HEK293 (cell line): Measurements from ENCODE around the gene ZNF860.

Experiments used
- CTCF ChIP-seq: fragments of 450-650 bp; formaldehyde crosslinking; IDR thresholded peaks from 2 replicates; pipeline ENCODE4 v1.5.1; 2016; ENCODE audit warnings: missing biosample characterization, missing genetic modification characterization
- ZBTB10 ChIP-seq: fragments of 450-650 bp; formaldehyde crosslinking; IDR thresholded peaks from 2 replicates; pipeline ENCODE4 v1.5.1; 2016; ENCODE audit warnings: missing biosample characterization, missing genetic modification characterization
- ZNF311 ChIP-seq: fragments of 450-650 bp; formaldehyde crosslinking; IDR thresholded peaks from 2 replicates; pipeline ENCODE4 v1.5.1; 2017; ENCODE audit warnings: missing biosample characterization, missing genetic modification characterization, borderline replicate concordance

- TF ChIP-seq ZBTB10 = no peak
- TF ChIP-seq CTCF (tag by site-specific recombination) = no peak
- TF ChIP-seq ZNF311 = no peak
These were observed 7.1 kb upstream of the ZNF860 start for GRCh38 chr3:31974471-31974870.
